GM23338 (cell line): Measurements from ENCODE around the gene COQ8B. TPM values are rescaled to one million over a fixed set of nuclear protein-coding genes. Genes with fewer than 3 reads are reported as not detected.

ENCODE experiments used
- ATAC-seq: fragments of 200-7000 bp; cut with Tn5 transposase; 3 replicates; pipeline ENCODE4 v1.9.1; 2020
- DNase-seq: peaks from one replicate; pipeline ENCODE4 v3.0.0-alpha.2; 2015; ENCODE audit warnings: low spot score
- H2AFZ ChIP-seq: fragments of 200-600 bp; sonication (generic); 2 replicates; pipeline ENCODE4 v1.8.0; 2016; ENCODE audit warnings: antibody characterized with exemption, mild to moderate bottlenecking, moderate library complexity
- H3F3A ChIP-seq: fragments of 200-600 bp; sonication (generic); replicated peaks from 2 replicates; pipeline ENCODE4 v1.8.0; 2017; ENCODE audit warnings: antibody characterized with exemption, mixed run types, low read depth
- H3K27ac ChIP-seq: fragments of 200-600 bp; sonication (generic); 2 replicates; pipeline ENCODE4 v1.6.1; 2016; ENCODE audit warnings: low read depth
- H3K27me3 ChIP-seq: fragments of 200-600 bp; sonication (generic); 2 replicates; pipeline ENCODE4 v1.8.0; 2016; ENCODE audit warnings: mild to moderate bottlenecking, mixed run types, moderate library complexity; ENCODE audit not compliant: insufficient read depth
- H3K36me3 ChIP-seq: fragments of 200-600 bp; sonication (generic); 2 replicates; pipeline ENCODE4 v1.8.0; 2016; ENCODE audit warnings: mild to moderate bottlenecking; ENCODE audit not compliant: insufficient read depth
- H3K4me1 ChIP-seq: fragments of 200-600 bp; sonication (generic); 2 replicates; pipeline ENCODE4 v1.8.0; 2016; ENCODE audit warnings: mild to moderate bottlenecking, moderate library complexity; ENCODE audit not compliant: insufficient read depth
- H3K4me2 ChIP-seq: fragments of 200-600 bp; sonication (generic); 2 replicates; pipeline ENCODE4 v1.7.1; 2017; ENCODE audit warnings: mixed run types
- H3K4me3 ChIP-seq: fragments of 200-600 bp; sonication (generic); 2 replicates; pipeline ENCODE4 v1.6.1; 2016; ENCODE audit warnings: mixed run types
- H3K79me2 ChIP-seq: fragments of 200-600 bp; sonication (generic); replicated peaks from 2 replicates; pipeline ENCODE4 v1.8.0; 2017; ENCODE audit warnings: mild to moderate bottlenecking; ENCODE audit not compliant: insufficient read depth
- H3K9me2 ChIP-seq: fragments of 200-600 bp; sonication (generic); 2 replicates; pipeline ENCODE4 v1.8.0; 2017; ENCODE audit not compliant: insufficient read depth
- H4K20me1 ChIP-seq: fragments of 200-600 bp; sonication (generic); replicated peaks from 2 replicates; pipeline ENCODE4 v1.8.0; 2017; ENCODE audit warnings: mild to moderate bottlenecking; ENCODE audit not compliant: insufficient read depth
- H3K27ac Mint-ChIP-seq: 2 replicates; pipeline ENCODE4 v1.8.0; 2020; ENCODE audit warnings: inconsistent platforms, mild to moderate bottlenecking, moderate library complexity, mixed read lengths
- H3K27me3 Mint-ChIP-seq: 3 replicates; pipeline ENCODE4 v1.8.0; 2022; ENCODE audit warnings: low read depth, mild to moderate bottlenecking, moderate library complexity, mixed read lengths, inconsistent platforms; ENCODE audit not compliant: insufficient read depth, poor library complexity
- H3K36me3 Mint-ChIP-seq: 3 replicates; pipeline ENCODE4 v1.8.0; 2021; ENCODE audit warnings: low read depth, mild to moderate bottlenecking, inconsistent platforms, moderate library complexity, mixed read lengths
- H3K4me1 Mint-ChIP-seq: 3 replicates; pipeline ENCODE4 v1.8.0; 2020; ENCODE audit warnings: mild to moderate bottlenecking, inconsistent platforms, mixed read lengths
- H3K4me3 Mint-ChIP-seq: 3 replicates; pipeline ENCODE4 v1.8.0; 2021; ENCODE audit warnings: moderate library complexity, mild to moderate bottlenecking, inconsistent platforms, mixed read lengths
- H3K9me3 Mint-ChIP-seq: 3 replicates; pipeline ENCODE4 v1.8.0; 2020; ENCODE audit warnings: moderate library complexity, mild to moderate bottlenecking, inconsistent platforms, mixed read lengths
- CREB1 ChIP-seq: fragments of 250-450 bp; sonication (Bioruptor Pico); IDR thresholded peaks from 2 replicates; pipeline ENCODE4 v1.5.0; 2020; ENCODE audit warnings: low read depth, mild to moderate bottlenecking, moderate library complexity
- EZH2 ChIP-seq: fragments of 200-600 bp; sonication (generic); IDR thresholded peaks from one replicate; pipeline ENCODE4 v1.8.0; 2017; ENCODE audit warnings: antibody characterized with exemption, mild to moderate bottlenecking, low read depth; ENCODE audit not compliant: unreplicated experiment
- EZH2phosphoT487 ChIP-seq: fragments of 200-600 bp; sonication (generic); IDR thresholded peaks from one replicate; pipeline ENCODE4 v1.8.1; 2018; ENCODE audit warnings: antibody characterized with exemption; ENCODE audit not compliant: unreplicated experiment
- JUNB ChIP-seq: IDR thresholded peaks from one replicate; pipeline ENCODE4 v1.6.1; 2016; ENCODE audit warnings: antibody characterized with exemption; ENCODE audit not compliant: unreplicated experiment
- POLR2AphosphoS5 ChIP-seq: IDR thresholded peaks from 2 replicates; pipeline ENCODE4 v1.6.1; 2016; ENCODE audit warnings: antibody characterized with exemption, low read depth
- ZNF114 ChIP-seq: fragments of 250-450 bp; sonication (Bioruptor Pico); IDR thresholded peaks from 2 replicates; pipeline ENCODE4 v1.5.0; 2020; ENCODE audit warnings: mild to moderate bottlenecking, moderate library complexity
- ZNF331 ChIP-seq: fragments of 250-450 bp; sonication (Bioruptor Pico); IDR thresholded peaks from 2 replicates; pipeline ENCODE4 v1.5.0; 2020; ENCODE audit warnings: low read depth, mild to moderate bottlenecking, moderate library complexity
- polyA plus RNA-seq: library from polyadenylated mRNA; unstranded; fragments of >200 nt; fragmentation: Nextera tagmentation; extraction: Ambion mirVana; gene quantifications from 2 replicates; pipeline ENCODE4 v1.2.1, GENCODE V29; 2016
- total RNA-seq: library from RNA; depleted of rRNA; stranded (reverse); fragments of >200 nt; shearing (Covaris generic); gene quantifications from 2 replicates; pipeline ENCODE4 v1.2.3, GENCODE V29; 2014
- TF ChIP-seq, protein P1 (sequence below): IDR thresholded peaks from one replicate; pipeline ENCODE4 v1.6.1; 2018; ENCODE audit warnings: antibody characterized with exemption; ENCODE audit not compliant: unreplicated experiment
- TF ChIP-seq, protein P2 (sequence below): fragments of 250-450 bp; sonication (Bioruptor Pico); IDR thresholded peaks from 2 replicates; pipeline ENCODE4 v1.5.0; 2020; ENCODE audit warnings: mild to moderate bottlenecking, moderate library complexity
- TF ChIP-seq, protein P3 (sequence below), 2 experiments: fragments of 200-600 bp in 1 of 2; sonication (generic) in 1 of 2; conservative IDR thresholded peaks; 2 replicates each; pipeline versions ENCODE4 v1.5.1 to v1.6.1; 2016 to 2017; ENCODE audit warnings: antibody characterized with exemption in 2 of 2, low read depth in 2 of 2, mild to moderate bottlenecking in 2 of 2, moderate library complexity in 1 of 2
- TF ChIP-seq, protein P4 (sequence below): IDR thresholded peaks from 2 replicates; pipeline ENCODE4 v1.6.1; 2016; ENCODE audit warnings: antibody characterized with exemption

Gene COQ8B
- total and polyA plus RNA-seq, 2 experiments from 2014 or later, result 13.9 to 59.6 TPM

DNA sequence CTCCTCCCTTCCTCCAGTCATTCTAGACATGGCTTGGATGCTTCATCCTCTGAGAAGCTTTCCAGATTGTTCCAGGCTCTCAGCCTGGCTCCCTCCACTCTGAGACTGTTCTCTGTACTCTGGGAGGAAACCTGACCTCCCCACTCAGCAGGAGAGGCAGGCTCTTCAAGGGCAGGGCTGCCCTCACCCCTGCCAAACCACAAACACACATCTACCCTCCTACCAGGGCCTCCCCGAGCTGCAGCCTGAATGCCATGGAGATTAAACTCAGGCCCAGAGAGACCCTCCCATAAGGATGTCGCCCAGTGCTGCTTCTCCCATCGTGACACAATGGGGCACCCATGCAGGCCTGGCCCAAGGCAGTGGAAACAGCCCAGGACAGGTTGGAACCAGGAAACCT lies 42.4 kb downstream of the COQ8B start:
- no peak overlapping the region for H3K4me3 Mint-ChIP-seq
- Histone ChIP-seq H3K36me3 (peaks cover 15% of the 10 kb centered on the region; the same call in 1 of the 2 replicates), H3K4me2 (no peak overlapping the region), H3F3A (no peaks in the 10 kb centered on the region), H3K4me1 (no peaks in the 10 kb centered on the region), H3K79me2 (no peaks in the 10 kb centered on the region), H3K9me2 (no peaks in the 10 kb centered on the region), H2AFZ (no peak overlapping the region), H3K27me3 (no peaks in the 10 kb centered on the region), H4K20me1 (no peaks in the 10 kb centered on the region), H3K27ac (no peak overlapping the region), H3K4me3 (no peak overlapping the region)
- no peaks in the 10 kb centered on the region for H3K9me3 Mint-ChIP-seq
- TF ChIP-seq, protein P1, sequence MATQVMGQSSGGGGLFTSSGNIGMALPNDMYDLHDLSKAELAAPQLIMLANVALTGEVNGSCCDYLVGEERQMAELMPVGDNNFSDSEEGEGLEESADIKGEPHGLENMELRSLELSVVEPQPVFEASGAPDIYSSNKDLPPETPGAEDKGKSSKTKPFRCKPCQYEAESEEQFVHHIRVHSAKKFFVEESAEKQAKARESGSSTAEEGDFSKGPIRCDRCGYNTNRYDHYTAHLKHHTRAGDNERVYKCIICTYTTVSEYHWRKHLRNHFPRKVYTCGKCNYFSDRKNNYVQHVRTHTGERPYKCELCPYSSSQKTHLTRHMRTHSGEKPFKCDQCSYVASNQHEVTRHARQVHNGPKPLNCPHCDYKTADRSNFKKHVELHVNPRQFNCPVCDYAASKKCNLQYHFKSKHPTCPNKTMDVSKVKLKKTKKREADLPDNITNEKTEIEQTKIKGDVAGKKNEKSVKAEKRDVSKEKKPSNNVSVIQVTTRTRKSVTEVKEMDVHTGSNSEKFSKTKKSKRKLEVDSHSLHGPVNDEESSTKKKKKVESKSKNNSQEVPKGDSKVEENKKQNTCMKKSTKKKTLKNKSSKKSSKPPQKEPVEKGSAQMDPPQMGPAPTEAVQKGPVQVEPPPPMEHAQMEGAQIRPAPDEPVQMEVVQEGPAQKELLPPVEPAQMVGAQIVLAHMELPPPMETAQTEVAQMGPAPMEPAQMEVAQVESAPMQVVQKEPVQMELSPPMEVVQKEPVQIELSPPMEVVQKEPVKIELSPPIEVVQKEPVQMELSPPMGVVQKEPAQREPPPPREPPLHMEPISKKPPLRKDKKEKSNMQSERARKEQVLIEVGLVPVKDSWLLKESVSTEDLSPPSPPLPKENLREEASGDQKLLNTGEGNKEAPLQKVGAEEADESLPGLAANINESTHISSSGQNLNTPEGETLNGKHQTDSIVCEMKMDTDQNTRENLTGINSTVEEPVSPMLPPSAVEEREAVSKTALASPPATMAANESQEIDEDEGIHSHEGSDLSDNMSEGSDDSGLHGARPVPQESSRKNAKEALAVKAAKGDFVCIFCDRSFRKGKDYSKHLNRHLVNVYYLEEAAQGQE, result no peak
- TF ChIP-seq ZNF114 (CRISPR knock-in tag) (no peak), EZH2phosphoT487 (no peak), CREB1 (CRISPR knock-in tag) (no peak), POLR2AphosphoS5 (no peak), ZNF331 (no peak), JUNB (no peak), EZH2 (no peak)
- TF ChIP-seq, protein P2, sequence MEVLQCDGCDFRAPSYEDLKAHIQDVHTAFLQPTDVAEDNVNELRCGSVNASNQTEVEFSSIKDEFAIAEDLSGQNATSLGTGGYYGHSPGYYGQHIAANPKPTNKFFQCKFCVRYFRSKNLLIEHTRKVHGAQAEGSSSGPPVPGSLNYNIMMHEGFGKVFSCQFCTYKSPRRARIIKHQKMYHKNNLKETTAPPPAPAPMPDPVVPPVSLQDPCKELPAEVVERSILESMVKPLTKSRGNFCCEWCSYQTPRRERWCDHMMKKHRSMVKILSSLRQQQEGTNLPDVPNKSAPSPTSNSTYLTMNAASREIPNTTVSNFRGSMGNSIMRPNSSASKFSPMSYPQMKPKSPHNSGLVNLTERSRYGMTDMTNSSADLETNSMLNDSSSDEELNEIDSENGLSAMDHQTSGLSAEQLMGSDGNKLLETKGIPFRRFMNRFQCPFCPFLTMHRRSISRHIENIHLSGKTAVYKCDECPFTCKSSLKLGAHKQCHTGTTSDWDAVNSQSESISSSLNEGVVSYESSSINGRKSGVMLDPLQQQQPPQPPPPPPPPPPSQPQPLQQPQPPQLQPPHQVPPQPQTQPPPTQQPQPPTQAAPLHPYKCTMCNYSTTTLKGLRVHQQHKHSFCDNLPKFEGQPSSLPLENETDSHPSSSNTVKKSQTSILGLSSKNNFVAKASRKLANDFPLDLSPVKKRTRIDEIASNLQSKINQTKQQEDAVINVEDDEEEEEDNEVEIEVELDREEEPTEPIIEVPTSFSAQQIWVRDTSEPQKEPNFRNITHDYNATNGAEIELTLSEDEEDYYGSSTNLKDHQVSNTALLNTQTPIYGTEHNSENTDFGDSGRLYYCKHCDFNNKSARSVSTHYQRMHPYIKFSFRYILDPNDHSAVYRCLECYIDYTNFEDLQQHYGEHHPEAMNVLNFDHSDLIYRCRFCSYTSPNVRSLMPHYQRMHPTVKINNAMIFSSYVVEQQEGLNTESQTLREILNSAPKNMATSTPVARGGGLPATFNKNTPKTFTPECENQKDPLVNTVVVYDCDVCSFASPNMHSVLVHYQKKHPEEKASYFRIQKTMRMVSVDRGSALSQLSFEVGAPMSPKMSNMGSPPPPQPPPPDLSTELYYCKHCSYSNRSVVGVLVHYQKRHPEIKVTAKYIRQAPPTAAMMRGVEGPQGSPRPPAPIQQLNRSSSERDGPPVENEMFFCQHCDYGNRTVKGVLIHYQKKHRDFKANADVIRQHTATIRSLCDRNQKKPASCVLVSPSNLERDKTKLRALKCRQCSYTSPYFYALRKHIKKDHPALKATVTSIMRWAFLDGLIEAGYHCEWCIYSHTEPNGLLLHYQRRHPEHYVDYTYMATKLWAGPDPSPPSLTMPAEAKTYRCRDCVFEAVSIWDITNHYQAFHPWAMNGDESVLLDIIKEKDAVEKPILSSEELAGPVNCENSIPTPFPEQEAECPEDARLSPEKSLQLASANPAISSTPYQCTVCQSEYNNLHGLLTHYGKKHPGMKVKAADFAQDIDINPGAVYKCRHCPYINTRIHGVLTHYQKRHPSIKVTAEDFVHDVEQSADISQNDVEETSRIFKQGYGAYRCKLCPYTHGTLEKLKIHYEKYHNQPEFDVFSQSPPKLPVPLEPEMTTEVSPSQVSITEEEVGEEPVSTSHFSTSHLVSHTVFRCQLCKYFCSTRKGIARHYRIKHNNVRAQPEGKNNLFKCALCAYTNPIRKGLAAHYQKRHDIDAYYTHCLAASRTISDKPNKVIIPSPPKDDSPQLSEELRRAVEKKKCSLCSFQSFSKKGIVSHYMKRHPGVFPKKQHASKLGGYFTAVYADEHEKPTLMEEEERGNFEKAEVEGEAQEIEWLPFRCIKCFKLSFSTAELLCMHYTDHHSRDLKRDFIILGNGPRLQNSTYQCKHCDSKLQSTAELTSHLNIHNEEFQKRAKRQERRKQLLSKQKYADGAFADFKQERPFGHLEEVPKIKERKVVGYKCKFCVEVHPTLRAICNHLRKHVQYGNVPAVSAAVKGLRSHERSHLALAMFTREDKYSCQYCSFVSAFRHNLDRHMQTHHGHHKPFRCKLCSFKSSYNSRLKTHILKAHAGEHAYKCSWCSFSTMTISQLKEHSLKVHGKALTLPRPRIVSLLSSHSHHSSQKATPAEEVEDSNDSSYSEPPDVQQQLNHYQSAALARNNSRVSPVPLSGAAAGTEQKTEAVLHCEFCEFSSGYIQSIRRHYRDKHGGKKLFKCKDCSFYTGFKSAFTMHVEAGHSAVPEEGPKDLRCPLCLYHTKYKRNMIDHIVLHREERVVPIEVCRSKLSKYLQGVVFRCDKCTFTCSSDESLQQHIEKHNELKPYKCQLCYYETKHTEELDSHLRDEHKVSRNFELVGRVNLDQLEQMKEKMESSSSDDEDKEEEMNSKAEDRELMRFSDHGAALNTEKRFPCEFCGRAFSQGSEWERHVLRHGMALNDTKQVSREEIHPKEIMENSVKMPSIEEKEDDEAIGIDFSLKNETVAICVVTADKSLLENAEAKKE (CRISPR knock-in tag), result no peak
- TF ChIP-seq, protein P3, sequence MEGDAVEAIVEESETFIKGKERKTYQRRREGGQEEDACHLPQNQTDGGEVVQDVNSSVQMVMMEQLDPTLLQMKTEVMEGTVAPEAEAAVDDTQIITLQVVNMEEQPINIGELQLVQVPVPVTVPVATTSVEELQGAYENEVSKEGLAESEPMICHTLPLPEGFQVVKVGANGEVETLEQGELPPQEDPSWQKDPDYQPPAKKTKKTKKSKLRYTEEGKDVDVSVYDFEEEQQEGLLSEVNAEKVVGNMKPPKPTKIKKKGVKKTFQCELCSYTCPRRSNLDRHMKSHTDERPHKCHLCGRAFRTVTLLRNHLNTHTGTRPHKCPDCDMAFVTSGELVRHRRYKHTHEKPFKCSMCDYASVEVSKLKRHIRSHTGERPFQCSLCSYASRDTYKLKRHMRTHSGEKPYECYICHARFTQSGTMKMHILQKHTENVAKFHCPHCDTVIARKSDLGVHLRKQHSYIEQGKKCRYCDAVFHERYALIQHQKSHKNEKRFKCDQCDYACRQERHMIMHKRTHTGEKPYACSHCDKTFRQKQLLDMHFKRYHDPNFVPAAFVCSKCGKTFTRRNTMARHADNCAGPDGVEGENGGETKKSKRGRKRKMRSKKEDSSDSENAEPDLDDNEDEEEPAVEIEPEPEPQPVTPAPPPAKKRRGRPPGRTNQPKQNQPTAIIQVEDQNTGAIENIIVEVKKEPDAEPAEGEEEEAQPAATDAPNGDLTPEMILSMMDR (conservative IDR thresholded peaks at IDR 0.05; ENCODE audit: low read depth in 2 of 2), result no peak
- TF ChIP-seq, protein P4, sequence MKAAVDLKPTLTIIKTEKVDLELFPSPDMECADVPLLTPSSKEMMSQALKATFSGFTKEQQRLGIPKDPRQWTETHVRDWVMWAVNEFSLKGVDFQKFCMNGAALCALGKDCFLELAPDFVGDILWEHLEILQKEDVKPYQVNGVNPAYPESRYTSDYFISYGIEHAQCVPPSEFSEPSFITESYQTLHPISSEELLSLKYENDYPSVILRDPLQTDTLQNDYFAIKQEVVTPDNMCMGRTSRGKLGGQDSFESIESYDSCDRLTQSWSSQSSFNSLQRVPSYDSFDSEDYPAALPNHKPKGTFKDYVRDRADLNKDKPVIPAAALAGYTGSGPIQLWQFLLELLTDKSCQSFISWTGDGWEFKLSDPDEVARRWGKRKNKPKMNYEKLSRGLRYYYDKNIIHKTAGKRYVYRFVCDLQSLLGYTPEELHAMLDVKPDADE, result no peak
- H3K27me3 Mint-ChIP-seq, result peaks cover 2% of the 10 kb centered on the region
- no peak overlapping the region for H3K27ac Mint-ChIP-seq
- H3K36me3 Mint-ChIP-seq, result peaks cover 45% of the 10 kb centered on the region
- ATAC-seq (no peak), DNase-seq (no peak)
- H3K4me1 Mint-ChIP-seq, result no peaks in the 10 kb centered on the region
